Stimulated activated CD4-positive, alpha-beta T cell treated with anti-CD3 and anti-CD28 coated beads, Interleukin-4, amount 100 ng/mL, for 1 hour (primary cell): ENCODE measurements around the gene HOXB7.

Experiments used
- DNase-seq: peaks from one replicate; pipeline ENCODE4 v3.0.0-alpha.2; 2020

HOXB7 gene

GRCh38 chr17:48622857-48623256 is 12.0 kb upstream of the HOXB7 start:
- no peak for DNase-seq

GRCh38 chr17:48621410-48622392 is 10.9 kb upstream of the HOXB7 start:
- DNase-seq = no peak

- no peak for DNase-seq
These were observed 9.8 kb upstream of the HOXB7 start for GRCh38 chr17:48620461-48621139.

GRCh38 chr17:48619826-48620449 is 9.1 kb upstream of the HOXB7 start:
- no peak for DNase-seq

- DNase-seq = peak; percentile 84
These were observed 7.6 kb upstream of the HOXB7 start for GRCh38 chr17:48618256-48618896.

GRCh38 chr17:48617471-48618255 is 6.8 kb upstream of the HOXB7 start:
- DNase-seq = no peak

GRCh38 chr17:48616717-48617470 is 6.1 kb upstream of the HOXB7 start:
- DNase-seq = no peak

GRCh38 chr17:48615963-48616716 is 5.3 kb upstream of the HOXB7 start:
- no peak for DNase-seq

- DNase-seq = no peak
These were observed 4.5 kb upstream of the HOXB7 start, which contains the start of gene HOXB8 for GRCh38 chr17:48615047-48615962. TSS of gene HOXB8 (minus strand) at chr17:48615292. CDS start at chr17:48614704, 588 bp downstream.

- no peak for DNase-seq
These were observed 3.3 kb upstream of the HOXB7 start for GRCh38 chr17:48613862-48614694.

GRCh38 chr17:48612854-48613691 is 2.3 kb upstream of the HOXB7 start:
- DNase-seq = peak; percentile 54

GRCh38 chr17:48612456-48612853 is 1.6 kb upstream of the HOXB7 start:
- no peak for DNase-seq

GRCh38 chr17:48611681-48612455 is 1.1 kb upstream of the HOXB7 start:
- no peak for DNase-seq

GRCh38 chr17:48611213-48611612 is 396 bp upstream of the HOXB7 start:
- no peak for DNase-seq

GRCh38 chr17:48609759-48610281 is 997 bp downstream of the HOXB7 start:
- DNase-seq = no peak

GRCh38 chr17:48609033-48609432 is 1.8 kb downstream of the HOXB7 start:
- DNase-seq = no peak

GRCh38 chr17:48608494-48608834 is 2.4 kb downstream of the HOXB7 start:
- DNase-seq = no peak
